Hematopoietic multipotent progenitor cell treated with erythropoietin and hydrocortisone succinate and interleukin-3 and kit ligand, for 8 days (in vitro differentiated cells): Measurements from ENCODE around the gene LTBP2.

Experiments used
- DNase-seq: peaks from one replicate; pipeline ENCODE4 v3.0.0-alpha.2; 2015

Gene LTBP2

DNA sequence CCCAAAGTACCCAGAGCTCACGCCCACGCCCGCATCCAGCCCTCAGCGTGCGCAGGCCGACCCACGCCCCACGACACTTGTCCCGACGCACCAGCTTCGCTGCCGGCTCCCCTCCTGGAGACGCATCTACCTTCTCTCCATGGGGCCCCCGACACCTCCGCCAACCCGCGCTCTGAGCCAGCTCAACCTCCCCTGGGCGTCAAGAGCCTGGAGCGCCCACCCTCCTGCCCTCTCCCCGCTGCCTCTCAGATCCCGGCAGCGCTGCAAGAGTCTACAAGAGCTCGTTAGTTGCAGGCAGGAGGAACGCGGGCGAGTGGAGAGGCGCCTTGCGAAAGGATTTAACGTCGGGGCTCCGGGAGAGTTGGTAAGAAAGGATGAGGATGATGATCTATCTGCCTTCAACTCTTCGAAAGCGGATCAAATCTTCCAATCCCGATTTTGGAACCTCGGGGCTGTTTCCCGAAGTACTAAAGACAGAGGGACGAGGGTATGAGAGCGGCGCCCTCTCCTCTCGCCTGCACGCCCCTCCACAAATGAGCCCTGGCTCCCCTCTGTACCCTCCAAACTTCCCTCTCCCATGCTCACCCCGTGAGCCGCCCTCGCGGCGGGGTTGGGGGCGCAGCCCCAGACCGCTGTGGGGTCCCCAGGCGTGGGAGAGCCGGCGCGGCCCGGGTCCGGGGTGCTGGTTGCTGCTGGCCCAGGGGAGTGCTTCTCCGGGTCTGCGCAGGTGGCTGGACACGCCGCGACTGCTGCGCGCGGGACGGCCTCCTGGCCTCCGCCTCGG lies 979 bp downstream of the LTBP2 start:
- DNase-seq = no peak

DNA sequence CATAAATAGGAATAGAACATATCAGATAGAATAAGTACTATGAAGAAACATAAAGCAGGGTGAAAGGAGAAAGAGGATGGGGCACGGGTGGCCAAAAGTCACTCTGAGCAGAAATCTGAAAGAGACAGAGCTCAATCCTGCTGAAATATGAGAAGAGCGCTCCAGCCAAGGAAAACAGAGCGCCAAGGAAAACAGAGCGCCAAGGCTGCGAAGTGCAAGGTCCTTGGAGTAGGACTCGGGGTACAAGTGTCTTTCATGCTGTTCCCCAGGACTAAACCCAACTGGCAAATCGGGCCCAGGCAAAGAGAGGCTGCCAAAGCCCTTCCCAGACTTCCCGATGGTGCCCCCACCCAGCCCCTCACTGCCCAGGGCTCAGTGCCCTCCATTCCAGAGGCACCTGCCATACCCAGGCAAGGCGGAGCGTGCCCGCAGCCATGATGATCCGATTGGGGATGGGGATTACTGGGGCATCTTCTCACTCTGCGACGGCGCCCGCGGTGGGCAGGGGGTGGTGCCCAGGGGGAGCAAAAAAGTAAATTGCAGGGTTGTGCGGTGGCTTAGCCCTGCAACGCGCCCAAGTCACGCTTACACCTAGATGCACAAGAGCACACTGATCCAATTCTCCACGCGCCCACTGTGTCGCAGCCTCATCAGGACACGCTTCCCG lies 1.7 kb downstream of the LTBP2 start:
- DNase-seq = no peak

- no peak for DNase-seq
These were observed 2.3 kb downstream of the LTBP2 start for GRCh38 chr14:74609721-74610120.

- peak; percentile 87 for DNase-seq
These were observed 3.0 kb downstream of the LTBP2 start for GRCh38 chr14:74608959-74609611.

GRCh38 chr14:74606727-74607126 lies 5.3 kb downstream of the LTBP2 start:
- no peak for DNase-seq

DNA sequence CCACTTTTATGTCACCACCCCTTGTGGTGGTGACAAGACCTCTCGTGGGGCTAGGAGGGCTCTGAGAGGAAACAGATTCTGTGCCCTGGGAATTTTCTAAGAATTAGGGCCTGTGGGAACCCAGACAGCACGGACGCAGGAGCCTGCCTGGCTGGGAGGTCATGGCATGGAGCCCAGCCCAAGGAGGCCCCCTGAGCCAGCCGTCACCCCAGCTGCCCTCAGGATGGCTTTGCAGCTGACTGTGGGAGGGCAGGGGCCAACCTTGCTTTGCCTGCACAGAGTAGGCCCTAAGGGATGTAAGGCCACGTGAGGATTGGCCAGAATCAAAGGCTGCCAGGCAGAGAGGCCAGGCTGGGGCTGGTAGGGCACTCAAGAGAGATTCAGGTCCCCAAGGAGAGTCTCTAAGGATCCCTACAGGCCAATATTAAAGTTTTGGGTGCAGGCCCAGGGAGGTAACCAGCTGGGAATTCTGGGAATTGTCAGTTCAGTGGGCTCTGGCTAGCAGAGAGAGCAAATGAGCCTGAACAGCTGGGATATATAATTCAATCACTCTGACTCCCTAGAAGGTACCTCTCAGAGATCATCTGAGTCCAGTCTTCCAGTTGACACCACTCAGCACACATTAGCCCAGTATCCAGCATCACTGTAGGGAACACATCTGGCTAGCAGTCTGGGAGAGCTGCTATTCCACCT lies 6.4 kb downstream of the LTBP2 start:
- DNase-seq = no peak

- no peak for DNase-seq
These were observed 7.1 kb downstream of the LTBP2 start for GRCh38 chr14:74604911-74605310.

DNA sequence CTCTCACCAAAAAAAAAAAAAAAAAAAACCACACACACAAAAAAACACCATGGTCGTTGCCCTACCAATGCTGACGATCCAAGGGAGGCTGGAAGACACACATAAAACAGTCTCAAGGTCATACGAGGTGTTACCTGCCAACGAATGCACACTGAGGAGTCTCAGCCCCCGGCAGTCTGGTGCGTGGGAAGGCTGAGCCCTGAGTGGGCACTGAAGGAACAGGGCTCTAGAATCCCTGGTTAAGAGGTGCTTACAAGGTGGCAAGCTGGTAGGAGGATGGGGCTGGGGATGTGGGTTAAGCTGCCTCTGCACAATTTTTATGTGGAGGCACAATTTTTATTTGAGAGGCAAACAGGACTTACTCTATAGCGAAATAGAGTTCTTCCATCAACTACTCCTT lies 7.9 kb downstream of the LTBP2 start:
- DNase-seq = no peak

GRCh38 chr14:74601982-74602381 lies 10.1 kb downstream of the LTBP2 start:
- DNase-seq = no peak

DNA sequence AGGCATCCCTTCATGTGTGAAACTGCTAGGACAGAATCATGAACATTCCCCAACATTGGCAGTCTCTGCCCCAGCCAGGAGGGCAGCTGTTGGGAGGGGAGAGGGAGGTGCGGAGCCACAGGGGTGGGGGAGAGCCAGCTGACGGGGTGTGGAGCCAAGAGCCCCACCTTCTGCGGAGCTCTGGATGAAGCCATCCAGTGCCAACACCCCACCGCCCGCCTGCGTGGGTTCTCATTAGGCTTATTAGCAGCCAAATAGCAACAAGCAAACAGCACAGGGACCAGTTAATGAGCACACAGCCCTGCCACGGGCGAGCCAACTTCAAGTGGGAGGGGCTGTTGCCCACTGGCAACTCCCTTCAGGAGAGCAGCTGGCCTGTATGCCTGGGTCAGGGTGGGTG lies 12.1 kb downstream of the LTBP2 start:
- DNase-seq = no peak

DNA sequence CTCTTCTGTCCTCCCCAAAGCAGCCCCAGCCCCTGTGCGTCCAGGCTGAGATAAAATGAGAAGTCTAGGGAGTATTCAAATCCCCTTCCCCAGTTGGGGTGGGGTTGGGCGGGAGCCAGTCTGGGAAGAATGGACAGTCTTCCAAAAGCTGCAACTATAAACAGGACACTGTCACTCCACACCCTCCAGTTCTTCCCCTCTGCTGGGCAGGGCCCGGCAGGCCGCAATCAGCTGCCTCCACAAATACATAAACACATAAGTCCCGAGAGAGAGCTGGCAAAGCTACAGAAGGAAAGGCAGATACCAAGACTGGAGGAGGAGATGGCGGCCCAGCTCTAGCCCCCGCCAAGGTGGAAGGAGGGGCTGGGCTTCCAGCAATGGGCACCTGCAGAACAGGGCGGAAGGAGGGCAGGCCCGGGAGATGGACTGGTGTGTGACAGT lies 12.7 kb downstream of the LTBP2 start:
- no peak for DNase-seq

DNA sequence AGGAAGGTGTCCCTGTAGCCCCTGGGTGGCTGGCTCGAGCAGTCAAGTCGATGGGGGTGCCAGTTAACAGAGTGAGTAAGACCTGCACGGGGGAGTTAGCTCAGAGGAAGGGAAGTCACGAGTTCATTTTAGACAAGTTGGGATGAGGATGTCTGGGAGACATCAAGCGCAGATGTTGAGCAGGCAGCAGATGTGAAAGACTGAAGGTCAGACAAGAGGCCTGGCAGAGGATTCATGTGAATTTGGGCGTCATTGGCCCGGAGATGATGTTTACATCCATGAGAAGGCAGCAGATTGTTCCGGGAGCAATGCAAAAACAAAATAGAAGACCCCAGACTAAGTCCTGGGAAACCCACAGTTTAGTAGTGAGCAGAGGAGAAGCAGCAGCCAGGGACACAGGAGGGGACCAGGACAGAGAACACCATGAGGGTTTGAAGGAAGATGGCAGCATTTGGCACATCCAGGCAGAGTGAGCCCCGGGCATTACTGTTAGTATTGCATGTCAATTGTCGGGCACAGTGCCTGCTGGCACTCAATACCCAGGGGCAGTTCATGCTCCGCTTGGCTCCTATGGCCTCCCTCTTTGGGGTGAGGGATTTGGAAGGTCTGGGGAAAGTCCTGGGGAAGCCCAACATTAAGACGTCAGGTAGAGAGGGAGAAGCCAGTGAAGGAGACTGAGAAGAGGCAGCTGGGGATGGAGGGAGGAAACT lies 15.1 kb downstream of the LTBP2 start:
- DNase-seq = no peak

GRCh38 chr14:74595006-74595735 lies 16.9 kb downstream of the LTBP2 start:
- DNase-seq = no peak

DNA sequence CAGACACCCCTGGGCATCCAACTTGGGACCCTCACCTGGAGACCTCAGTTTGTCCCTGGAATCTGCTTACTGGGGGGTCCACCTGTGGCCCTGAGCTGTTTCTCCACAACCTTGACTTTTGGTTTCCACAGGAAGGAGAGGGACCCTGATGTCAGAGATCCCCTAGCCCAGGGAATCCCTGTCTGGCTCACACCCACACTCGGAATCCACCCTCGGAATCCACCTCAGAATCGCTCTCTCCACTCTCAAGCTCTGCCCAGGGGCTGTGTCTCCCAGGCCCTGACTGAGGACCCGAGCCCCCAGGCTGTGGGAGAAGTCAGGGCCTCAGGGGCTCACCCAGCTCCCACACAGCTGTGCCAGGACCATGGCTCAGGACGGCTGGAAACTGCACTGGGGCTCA lies 17.4 kb downstream of the LTBP2 start:
- DNase-seq = no peak

- no peak for DNase-seq
These were observed 18.0 kb downstream of the LTBP2 start for GRCh38 chr14:74594029-74594428.

DNA sequence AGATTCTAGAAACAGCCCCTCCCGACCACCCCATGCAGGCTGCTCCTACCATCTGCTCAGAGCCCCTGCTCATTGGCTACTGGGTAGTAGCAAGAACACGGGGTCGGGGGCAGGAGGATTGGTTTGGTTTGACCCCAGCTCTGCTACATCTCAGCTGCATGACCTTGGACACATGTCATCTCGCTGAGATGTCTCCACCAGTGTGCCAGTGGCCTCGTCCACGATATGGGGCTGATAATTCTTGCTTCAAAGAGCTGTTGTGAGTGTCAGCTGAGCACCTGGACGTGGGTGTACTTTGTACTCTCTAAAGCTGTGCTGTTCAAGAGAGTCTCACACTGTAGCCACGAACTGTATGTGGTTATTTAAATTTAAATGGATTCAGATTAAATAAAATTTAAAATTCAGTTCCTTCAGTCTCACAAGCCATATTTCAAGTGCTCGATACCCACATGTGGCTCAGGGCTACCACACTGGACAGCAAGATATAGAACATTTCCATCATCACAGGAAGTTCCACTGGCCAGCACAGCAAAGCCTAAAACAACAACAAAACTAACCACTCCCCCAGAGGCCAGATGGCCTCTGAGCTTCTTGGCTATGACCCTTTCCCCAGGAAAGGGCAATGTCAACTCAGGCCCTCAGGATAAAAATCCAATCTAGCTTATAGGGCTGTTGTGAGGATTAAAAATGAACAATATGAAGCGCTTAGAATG lies 18.6 kb downstream of the LTBP2 start:
- no peak for DNase-seq

DNA sequence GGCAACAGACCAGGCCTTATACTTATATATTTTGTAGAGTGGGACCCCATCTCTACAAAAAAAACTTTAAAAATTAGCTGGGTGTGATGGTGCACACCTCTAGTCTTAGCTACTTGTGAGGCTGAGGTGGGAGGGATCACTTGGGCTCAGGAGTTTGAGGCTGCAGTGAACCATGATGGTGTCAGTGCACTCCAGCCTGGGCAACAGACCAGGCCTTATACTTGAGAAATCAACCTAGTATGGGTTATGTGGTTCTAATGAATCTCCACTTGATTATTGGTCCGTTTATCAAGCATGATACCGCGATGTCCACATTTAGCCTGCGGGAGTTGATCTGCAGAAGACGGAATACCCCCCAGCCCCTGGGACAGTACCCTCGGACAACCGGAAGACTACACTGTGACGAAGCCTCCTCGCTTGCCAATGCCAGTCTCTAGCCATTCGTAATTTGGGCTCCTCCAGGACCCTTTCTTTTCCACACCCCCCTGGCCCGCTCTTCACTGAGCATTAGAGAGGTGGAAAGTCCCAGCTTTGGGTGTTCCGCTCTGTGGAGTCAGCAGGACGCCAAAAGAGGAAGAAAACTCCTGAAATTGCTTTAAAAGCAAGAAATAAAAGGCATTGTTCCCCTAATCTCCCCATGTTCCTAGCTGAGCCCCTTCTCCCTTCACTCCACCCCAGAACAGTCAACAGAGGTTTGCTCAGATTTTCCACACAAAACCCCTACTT lies 19.4 kb downstream of the LTBP2 start:
- DNase-seq = no peak

DNA sequence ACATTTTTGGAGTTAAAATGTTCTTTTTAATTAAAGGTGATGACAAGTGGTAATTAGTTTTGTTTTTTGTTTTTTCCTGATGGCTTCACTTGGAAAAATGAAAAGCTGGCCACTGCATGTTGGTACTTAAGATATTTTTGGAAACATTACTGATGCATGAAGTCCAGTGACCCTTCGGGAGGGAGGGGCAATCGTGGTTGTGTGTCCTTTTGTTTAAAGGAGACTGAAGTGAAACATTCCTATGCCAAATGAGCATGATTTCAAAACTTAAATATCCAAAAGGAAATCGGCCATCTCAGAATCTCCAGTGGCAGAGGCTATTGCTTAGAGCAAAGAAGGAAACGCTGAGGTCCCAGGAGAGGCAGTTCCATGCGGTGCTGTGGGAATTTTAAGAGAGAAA lies 20.1 kb downstream of the LTBP2 start:
- no peak for DNase-seq

GRCh38 chr14:74591394-74591793 lies 20.6 kb downstream of the LTBP2 start:
- no peak for DNase-seq

DNA sequence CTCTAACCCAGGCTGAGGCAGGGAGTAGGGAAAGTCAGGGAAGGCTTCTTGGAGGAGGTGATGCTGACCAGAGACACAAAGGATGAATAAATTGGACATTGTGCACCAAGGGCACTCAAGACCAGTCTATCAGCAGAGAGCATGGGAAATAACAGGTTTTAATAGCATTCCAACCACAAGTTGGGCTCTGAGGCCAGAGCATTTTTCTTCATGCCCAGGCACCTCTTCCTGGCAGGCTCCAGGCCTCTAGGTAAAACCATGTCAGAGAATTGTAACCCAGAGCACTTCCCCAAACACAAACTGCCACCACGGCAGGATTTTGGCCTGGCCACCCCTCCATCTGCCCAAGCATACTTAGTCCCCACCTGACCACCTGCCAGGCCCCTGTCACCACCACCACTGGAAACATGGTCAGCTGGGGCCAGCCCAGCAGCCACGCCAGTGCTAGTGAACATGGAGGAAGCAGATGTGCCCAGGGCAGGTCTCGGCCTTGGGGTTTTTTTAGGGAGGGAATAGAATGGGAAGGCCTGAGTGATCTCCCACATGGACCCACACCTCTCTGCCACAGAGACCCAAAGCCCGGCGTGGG lies 22.7 kb downstream of the LTBP2 start:
- no peak for DNase-seq
